ENCODE measurements around the gene UTS2R.

The UTS2R gene

GRCh38 chr17:82371333-82372248 lies at the start of gene UTS2R:
Gene UTS2R, plus strand, starts transcription at chr17:82371765. Its CDS starts 2,560 bp downstream, at chr17:82374325.
- no peak for DNase-seq (ENCODE audit: low read depth in 3 of 3, low spot score in 1 of 3)

GRCh38 chr17:82321947-82322466 lies 49.6 kb upstream of the UTS2R start:
- no peak for DNase-seq (ENCODE audit: low read depth in 3 of 3, low spot score in 1 of 3)

GRCh38 chr17:82322526-82323453 lies 48.8 kb upstream of the UTS2R start:
- DNase-seq (ENCODE audit: low read depth in 3 of 3, low spot score in 1 of 3), result no peak

GRCh38 chr17:82323514-82324234 lies 47.9 kb upstream of the UTS2R start:
- no peak for DNase-seq (ENCODE audit: low read depth in 3 of 3, low spot score in 1 of 3)

- DNase-seq (ENCODE audit: low read depth in 3 of 3, low spot score in 1 of 3), result no peak
Measured at GRCh38 chr17:82324566-82325285, 46.8 kb upstream of the UTS2R start.

- DNase-seq (ENCODE audit: low read depth in 3 of 3, low spot score in 1 of 3), result no peak
Measured at GRCh38 chr17:82325286-82326180, 46.0 kb upstream of the UTS2R start.

- no peak for DNase-seq (ENCODE audit: low read depth in 3 of 3, low spot score in 1 of 3)
Measured at GRCh38 chr17:82327289-82327688, 44.3 kb upstream of the UTS2R start.

GRCh38 chr17:82327757-82328140 lies 43.8 kb upstream of the UTS2R start:
- no peak for DNase-seq (ENCODE audit: low read depth in 3 of 3, low spot score in 1 of 3)

- DNase-seq (ENCODE audit: low read depth in 3 of 3, low spot score in 1 of 3), result no peak
Measured at GRCh38 chr17:82328141-82328993, 43.2 kb upstream of the UTS2R start.

DNA sequence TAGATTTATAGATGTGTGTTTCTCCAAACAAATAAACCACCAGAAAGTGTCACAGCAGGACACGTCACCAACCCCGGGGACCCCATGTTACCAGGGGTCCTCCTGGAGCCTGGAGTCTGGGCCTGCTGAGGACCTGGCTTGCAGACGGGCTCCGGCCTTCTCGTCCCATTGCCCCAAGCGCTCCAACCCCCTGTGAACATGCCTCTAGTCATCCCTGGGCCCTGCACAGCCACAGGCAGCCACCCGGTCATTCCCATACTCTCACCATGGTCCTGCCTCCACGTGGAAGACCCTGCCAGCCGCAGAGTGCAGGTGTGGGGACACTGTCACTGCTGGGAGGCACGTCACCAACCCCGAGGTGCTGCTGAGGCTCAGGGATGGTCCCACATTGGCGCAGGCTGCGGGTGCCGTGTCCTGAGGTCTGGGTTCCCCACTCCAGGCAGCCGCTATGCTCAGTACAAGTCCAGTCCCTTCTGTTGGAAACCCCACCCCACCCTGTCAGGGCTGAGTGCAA lies 42.5 kb upstream of the UTS2R start:
- no peak for DNase-seq (ENCODE audit: low read depth in 3 of 3, low spot score in 1 of 3)

DNA sequence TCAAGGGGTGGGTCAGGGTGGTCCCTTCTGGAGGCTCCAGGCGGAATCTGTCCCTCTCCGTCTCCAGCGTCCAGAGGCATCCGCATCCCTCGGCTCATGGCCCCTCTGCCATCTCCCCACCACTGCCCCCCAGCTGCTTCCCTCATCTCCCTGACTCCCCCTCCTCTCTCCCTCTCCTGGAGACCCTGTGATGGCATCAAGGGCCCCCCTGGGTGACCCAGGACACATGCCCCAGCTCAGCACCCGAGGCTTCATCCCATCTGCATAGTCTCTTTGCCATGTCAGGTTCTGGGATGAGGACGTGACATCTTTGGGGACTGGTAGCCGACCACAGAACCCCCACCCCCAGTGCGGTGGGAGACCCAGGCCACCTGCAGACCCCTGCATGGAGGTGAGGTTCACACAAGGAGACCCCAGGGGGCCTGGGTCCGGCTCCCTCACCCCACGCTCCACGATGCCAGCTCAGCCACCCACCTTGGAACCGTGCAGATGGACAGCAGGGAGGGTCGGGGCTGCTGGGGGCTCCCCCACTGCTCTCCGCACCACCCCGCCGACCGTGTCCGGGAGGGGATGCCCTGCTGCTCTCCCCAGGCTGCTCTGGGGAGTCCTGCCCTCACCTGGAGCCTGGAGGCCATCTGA lies 41.8 kb upstream of the UTS2R start:
- DNase-seq (ENCODE audit: low read depth in 3 of 3, low spot score in 1 of 3), result no peak

GRCh38 chr17:82330322-82331239 lies 41.0 kb upstream of the UTS2R start:
- DNase-seq (ENCODE audit: low read depth in 3 of 3, low spot score in 1 of 3), result no peak

DNA sequence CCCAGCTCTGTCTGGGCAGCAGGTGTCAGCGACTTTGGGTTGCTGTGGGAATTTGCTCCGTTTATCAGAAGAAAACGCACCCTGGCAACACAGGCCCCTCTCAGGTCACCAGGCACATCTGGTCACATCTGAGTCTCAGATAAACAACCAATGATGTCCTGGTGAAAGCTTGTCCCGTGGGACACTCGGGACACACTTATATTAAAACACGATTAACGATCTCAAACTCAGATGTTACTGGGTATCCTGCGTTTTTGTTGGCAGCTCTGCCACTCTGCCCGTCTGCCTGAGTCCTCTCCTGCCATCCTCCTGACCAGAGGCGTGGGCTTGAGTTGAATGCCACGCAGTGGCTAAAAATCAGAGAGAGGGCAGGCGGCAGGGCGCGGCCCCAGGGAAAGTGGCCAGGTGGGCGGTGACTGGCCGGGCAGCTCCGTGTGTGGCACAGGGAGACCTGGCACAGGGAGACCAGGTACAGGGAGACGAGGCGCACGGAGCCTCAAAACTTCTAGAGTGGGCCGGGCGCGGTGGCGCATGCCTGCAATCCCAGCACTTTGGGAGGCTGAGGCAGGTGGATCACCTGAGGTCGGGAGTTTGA lies 40.1 kb upstream of the UTS2R start:
- DNase-seq (ENCODE audit: low read depth in 3 of 3, low spot score in 1 of 3), result no peak

- DNase-seq (ENCODE audit: low read depth in 3 of 3, low spot score in 1 of 3), result no peak
Measured at GRCh38 chr17:82332669-82333278, 38.8 kb upstream of the UTS2R start.

GRCh38 chr17:82333279-82334171 lies 38.0 kb upstream of the UTS2R start, which contains the start of gene SECTM1:
Gene SECTM1, minus strand, starts transcription at chr17:82333766. Its CDS starts 6,526 bp downstream, at chr17:82327240.
- DNase-seq (ENCODE audit: low read depth in 3 of 3, low spot score in 1 of 3), result no peak
